NCI-H226 (cell line): ENCODE data around the gene KIFAP3.
"Not testable (repeated sequence)": the region's sequence is repeated elsewhere in the genome, so short reads cannot be mapped to it uniquely, and the experiment has no call there.

Experiments used
- DNase-seq: peaks from one replicate; pipeline ENCODE4 v3.0.0-alpha.2; 2015

The KIFAP3 gene

GRCh38 chr1:170061676-170062075, 12.8 kb downstream of the KIFAP3 start:
- not testable (repeated sequence) for DNase-seq

GRCh38 chr1:170060015-170060520, 14.4 kb downstream of the KIFAP3 start:
- not testable (repeated sequence) for DNase-seq

DNA sequence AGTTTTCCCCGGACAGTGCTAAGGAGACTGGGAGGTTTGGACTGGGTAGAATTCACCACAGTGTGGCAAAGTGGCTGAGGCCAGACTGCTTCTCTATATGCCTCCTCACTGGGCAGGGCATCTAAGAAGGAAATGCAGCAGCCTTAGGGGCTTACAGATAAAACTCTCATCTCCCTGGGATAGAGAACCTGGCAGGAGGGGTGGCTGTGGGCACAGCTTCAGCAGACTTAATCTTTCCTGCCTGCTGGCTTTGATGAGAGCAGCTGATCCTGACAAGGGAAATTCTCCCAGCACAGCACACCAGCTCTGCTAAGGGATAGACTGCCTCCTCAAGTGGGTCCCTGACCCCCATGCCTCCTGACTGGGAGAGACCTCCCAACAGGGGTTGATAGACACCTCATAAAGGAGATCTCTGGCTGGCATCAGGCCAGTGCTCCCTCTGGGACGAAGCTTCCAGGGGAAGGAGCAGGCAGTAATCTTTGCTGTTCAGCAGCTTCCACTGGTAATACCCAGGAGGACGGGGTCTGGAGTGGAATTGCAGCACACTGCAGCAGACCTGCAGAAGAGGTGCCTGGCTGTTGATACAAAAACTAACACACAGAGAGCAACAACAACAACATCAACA, 25.2 kb downstream of the KIFAP3 start:
- DNase-seq = no peak

- no peak for DNase-seq
Measured at GRCh38 chr1:170048515-170048914, 26.0 kb downstream of the KIFAP3 start.

GRCh38 chr1:170044187-170044586, 30.3 kb downstream of the KIFAP3 start:
- DNase-seq = no peak

GRCh38 chr1:170041423-170042192, 32.9 kb downstream of the KIFAP3 start:
- no peak for DNase-seq

DNA sequence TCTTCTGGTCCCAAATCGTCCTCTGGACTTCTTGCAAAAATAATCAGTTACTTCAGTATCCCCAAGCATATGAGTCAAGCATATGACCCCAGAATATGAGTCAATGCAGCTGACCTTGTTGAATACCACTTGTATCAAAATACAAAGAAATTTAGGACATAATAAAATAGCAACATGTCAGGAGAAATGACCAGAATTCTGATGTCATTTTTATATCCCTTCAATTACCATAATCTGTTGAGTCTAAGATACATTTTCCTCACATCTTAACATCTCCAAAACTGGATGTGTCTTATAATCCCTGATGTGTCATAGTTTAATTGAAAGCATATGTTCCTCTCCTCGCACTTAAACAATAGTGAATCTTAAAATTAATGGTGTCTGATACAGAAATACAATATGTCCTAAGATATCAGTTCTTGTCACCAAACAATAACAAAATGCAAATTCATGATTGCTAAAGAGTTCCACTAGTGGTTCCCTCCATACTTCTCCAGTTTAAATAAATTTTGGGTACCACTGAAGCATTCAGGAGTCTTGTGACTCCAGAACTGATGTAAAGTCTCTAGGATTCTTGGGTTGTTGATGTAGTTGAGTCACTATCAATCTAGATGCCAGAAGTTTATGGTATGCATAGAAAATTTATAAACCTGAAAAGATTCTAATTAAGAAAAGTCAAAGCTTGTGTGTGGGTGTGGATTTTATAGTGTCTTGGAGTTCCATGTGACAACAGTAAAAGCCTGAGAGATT, 41.8 kb downstream of the KIFAP3 start:
- no peak for DNase-seq

- no peak for DNase-seq
Measured at GRCh38 chr1:170030212-170030611, 44.3 kb downstream of the KIFAP3 start.

- no peak for DNase-seq
Measured at GRCh38 chr1:170027760-170028159, 46.7 kb downstream of the KIFAP3 start.

- DNase-seq = no peak
Measured at GRCh38 chr1:170020859-170021258, 53.6 kb downstream of the KIFAP3 start.

GRCh38 chr1:170017478-170017877, 57.0 kb downstream of the KIFAP3 start:
- no peak for DNase-seq

GRCh38 chr1:170012920-170013319, 61.6 kb downstream of the KIFAP3 start:
- no peak for DNase-seq

GRCh38 chr1:170010443-170010842, 64.1 kb downstream of the KIFAP3 start:
- DNase-seq = peak; percentile 29

GRCh38 chr1:170009551-170009950, 64.9 kb downstream of the KIFAP3 start:
- DNase-seq = no peak

GRCh38 chr1:170008745-170009144, 65.8 kb downstream of the KIFAP3 start:
- DNase-seq = not testable (repeated sequence)

DNA sequence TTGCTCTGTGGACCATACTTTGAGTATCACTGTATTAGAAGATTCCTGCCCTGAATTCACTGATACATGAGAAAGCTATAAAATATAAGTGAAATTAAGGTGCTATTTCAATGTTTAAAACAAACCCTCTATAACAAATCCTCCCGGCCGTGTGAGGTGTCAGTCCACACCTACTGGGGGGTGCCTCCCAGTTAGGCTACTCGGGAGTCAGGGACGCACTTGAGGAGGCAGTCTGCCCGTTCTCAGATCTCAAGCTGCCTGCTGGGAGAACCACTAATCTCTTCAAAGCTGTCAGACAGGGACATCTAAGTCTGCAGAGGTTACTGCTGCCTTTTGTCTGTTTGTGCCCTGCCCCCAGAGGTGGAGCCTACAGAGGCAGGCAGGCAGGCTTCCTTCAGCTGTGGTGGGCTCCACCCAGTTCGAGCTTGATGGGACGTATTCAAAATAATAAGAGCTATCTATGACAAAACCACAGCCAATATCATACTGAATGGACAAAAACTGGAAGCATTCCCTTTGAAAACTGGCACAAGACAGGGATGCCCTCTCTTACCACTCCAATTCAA, 71.1 kb downstream of the KIFAP3 start:
- not testable (repeated sequence) for DNase-seq

- DNase-seq = no peak
Measured at GRCh38 chr1:170001266-170001665, 73.2 kb downstream of the KIFAP3 start.

- no peak for DNase-seq
Measured at GRCh38 chr1:169999761-170000160, 74.7 kb downstream of the KIFAP3 start.

DNA sequence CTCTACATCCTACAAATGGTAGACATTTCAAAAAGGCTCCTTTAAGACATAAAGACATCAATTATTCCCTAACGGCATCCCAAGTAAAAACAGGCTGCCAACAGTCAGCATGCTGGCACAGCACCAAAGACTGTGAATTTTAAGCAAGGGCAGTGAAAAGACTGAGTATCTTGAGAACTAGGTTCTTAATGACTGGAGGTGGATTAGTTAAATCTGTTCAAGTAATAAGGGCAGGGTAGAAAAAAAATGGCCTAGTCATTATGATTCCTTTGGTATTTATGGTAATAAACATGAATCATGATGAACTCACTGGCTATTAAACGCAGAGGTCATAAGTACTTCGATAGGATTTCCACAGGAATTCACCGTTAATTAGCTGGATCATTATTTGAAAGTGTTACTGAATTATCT, 75.2 kb downstream of the KIFAP3 start:
- no peak for DNase-seq

GRCh38 chr1:169995993-169996392, 78.5 kb downstream of the KIFAP3 start:
- no peak for DNase-seq

DNA sequence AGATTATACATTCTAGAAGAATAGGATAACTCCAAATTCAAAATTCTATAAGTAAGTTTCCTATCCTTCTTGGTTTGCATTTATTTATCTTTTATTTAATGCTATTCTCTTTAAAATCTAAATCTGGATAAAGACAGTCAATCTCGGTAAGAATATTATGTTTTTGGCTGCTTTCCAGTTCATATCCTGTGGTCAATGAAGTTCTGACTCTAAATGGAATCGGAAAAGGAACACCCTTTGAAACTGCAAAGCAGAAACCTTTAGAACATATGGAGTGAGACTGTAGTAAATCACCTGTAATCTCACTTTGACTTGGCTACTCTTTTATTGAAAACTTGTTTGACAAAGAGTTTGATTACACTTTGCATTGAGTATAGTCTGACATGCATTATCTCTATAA, 85.2 kb downstream of the KIFAP3 start:
- no peak for DNase-seq

DNA sequence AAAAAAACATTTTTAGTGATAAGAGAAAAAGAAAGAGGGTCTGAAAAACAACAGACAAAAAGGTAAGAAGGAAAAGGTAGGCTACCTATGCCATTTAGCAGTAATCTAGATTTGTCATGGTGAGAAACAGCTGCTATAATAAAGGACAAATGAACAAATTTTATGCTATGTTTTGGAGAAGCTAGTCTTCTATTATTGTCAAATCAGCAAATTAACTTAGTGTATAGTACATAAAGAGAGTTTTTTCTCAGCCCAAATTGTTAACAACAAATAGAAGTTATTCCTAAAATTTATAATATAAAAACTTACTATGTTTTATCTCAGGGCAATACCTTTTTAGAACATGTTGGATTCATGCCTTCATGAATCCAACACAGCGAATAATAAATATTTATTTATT, 88.7 kb downstream of the KIFAP3 start:
- no peak for DNase-seq

- DNase-seq = no peak
Measured at GRCh38 chr1:169974067-169974466, 100.4 kb downstream of the KIFAP3 start.
